HepG2 (cell line): Measurements from ENCODE around the gene TXNDC9. TPM values are rescaled to one million over a fixed set of nuclear protein-coding genes. Genes with fewer than 3 reads are reported as not detected.

ENCODE experiments used
- BCL3 ChIP-seq: sonication (generic); formaldehyde crosslinking; IDR thresholded peaks from 2 replicates; pipeline ENCODE4 v1.5.1; 2020; ENCODE audit warnings: mild to moderate bottlenecking, missing genetic modification reagents, moderate library complexity
- BRF2 ChIP-seq: sonication (generic); formaldehyde crosslinking; IDR thresholded peaks from 2 replicates; pipeline ENCODE4 v1.8.1; 2022; ENCODE audit warnings: mild to moderate bottlenecking, missing genetic modification reagents
- ESRRA ChIP-seq: sonication (generic); formaldehyde crosslinking; IDR thresholded peaks from 2 replicates; pipeline ENCODE4 v1.5.1; 2020; ENCODE audit warnings: mild to moderate bottlenecking, low read depth, missing genetic modification reagents
- GATAD2A ChIP-seq: IDR thresholded peaks from 2 replicates; pipeline ENCODE4 v1.6.1; 2016
- HOXA3 ChIP-seq: sonication (generic); formaldehyde crosslinking; IDR thresholded peaks from 2 replicates; pipeline ENCODE4 v1.5.0; 2020; ENCODE audit warnings: missing genetic modification reagents
- HOXA7 ChIP-seq: sonication (generic); formaldehyde crosslinking; IDR thresholded peaks from 2 replicates; pipeline ENCODE4 v1.8.1; 2022; ENCODE audit warnings: mild to moderate bottlenecking, missing genetic modification reagents, moderate library complexity
- IKZF5 ChIP-seq: IDR thresholded peaks from 2 replicates; pipeline ENCODE4 v1.6.1; 2018; ENCODE audit warnings: missing genetic modification reagents, mild to moderate bottlenecking, missing compliant biosample characterization
- IRF1 ChIP-seq: sonication (generic); formaldehyde crosslinking; IDR thresholded peaks from 2 replicates; pipeline ENCODE4 v1.4.0; 2020; ENCODE audit warnings: low read depth, mild to moderate bottlenecking, missing genetic modification reagents
- MED8 ChIP-seq: sonication (generic); formaldehyde crosslinking; IDR thresholded peaks from 2 replicates; pipeline ENCODE4 v1.8.1; 2023; ENCODE audit warnings: mild to moderate bottlenecking, missing genetic modification reagents; ENCODE audit not compliant: insufficient replicate concordance
- MNT ChIP-seq: fragments of 450-650 bp; IDR thresholded peaks from 2 replicates; pipeline ENCODE4 v1.6.1; 2016
- PHF8 ChIP-seq: sonication (generic); formaldehyde crosslinking; IDR thresholded peaks from 2 replicates; pipeline ENCODE4 v1.5.0; 2020; ENCODE audit warnings: missing genetic modification reagents
- SAP130 ChIP-seq: IDR thresholded peaks from 2 replicates; pipeline ENCODE4 v1.6.1; 2016; ENCODE audit warnings: low read depth
- SKI ChIP-seq: fragments of 450-650 bp; IDR thresholded peaks from one replicate; pipeline ENCODE4 v1.6.1; 2018; ENCODE audit warnings: mild to moderate bottlenecking; ENCODE audit not compliant: partially characterized antibody
- SUZ12 ChIP-seq: fragments of 150-350 bp; IDR thresholded peaks from 2 replicates; pipeline ENCODE4 v1.6.1; 2014; ENCODE audit warnings: low read depth, low read length
- TCF7L2 ChIP-seq: IDR thresholded peaks from 2 replicates; pipeline ENCODE4 v1.6.1; 2011; ENCODE audit warnings: mild to moderate bottlenecking, low read depth, low read length, moderate library complexity
- YEATS2 ChIP-seq: sonication (generic); formaldehyde crosslinking; IDR thresholded peaks from 2 replicates; pipeline ENCODE4 v1.4.0; 2020; ENCODE audit warnings: missing genetic modification reagents, borderline replicate concordance
- ZBTB20 ChIP-seq: sonication (generic); formaldehyde crosslinking; IDR thresholded peaks from 2 replicates; pipeline ENCODE4 v1.8.1; 2023; ENCODE audit warnings: missing genetic modification reagents, low read depth, mild to moderate bottlenecking, borderline replicate concordance
- ZFP36 ChIP-seq: fragments of 150-350 bp; IDR thresholded peaks from 2 replicates; pipeline ENCODE4 v1.6.1; 2018; ENCODE audit warnings: borderline replicate concordance, low read length, low read depth; ENCODE audit not compliant: partially characterized antibody
- ZFYVE20 ChIP-seq: sonication (generic); formaldehyde crosslinking; IDR thresholded peaks from 2 replicates; pipeline ENCODE4 v1.8.0; 2023; ENCODE audit warnings: low read depth, mild to moderate bottlenecking, moderate library complexity, missing genetic modification reagents, borderline replicate concordance
- ZNF17 ChIP-seq: sonication (generic); formaldehyde crosslinking; IDR thresholded peaks from 2 replicates; pipeline ENCODE4 v1.5.0; 2020; ENCODE audit warnings: mild to moderate bottlenecking, missing genetic modification reagents
- ZNF20 ChIP-seq: sonication (generic); formaldehyde crosslinking; IDR thresholded peaks from 2 replicates; pipeline ENCODE4 v1.4.0; 2020; ENCODE audit warnings: mild to moderate bottlenecking, moderate library complexity, missing genetic modification reagents
- ZNF282 ChIP-seq: fragments of 450-650 bp; IDR thresholded peaks from 2 replicates; pipeline ENCODE4 v1.6.1; 2018; ENCODE audit not compliant: partially characterized antibody
- ZNF354B ChIP-seq: sonication (generic); formaldehyde crosslinking; IDR thresholded peaks from 2 replicates; pipeline ENCODE4 v1.8.0; 2022; ENCODE audit warnings: mild to moderate bottlenecking, missing genetic modification reagents
- ZNF557 ChIP-seq: sonication (generic); formaldehyde crosslinking; IDR thresholded peaks from 2 replicates; pipeline ENCODE4 v1.4.0; 2020; ENCODE audit warnings: missing genetic modification reagents
- polyA plus RNA-seq, 8 experiments: library from polyadenylated mRNA; depleted of rRNA in 3 of 8; stranded (reverse) in 7 of 8; unstranded in 1 of 8; fragments of >200 nt; fragmentation: Illumina TruSeq in 4 of 8; extraction: Trizol in 4 of 8; gene quantifications; 2 replicates each; pipeline versions ENCODE4 v1.2.1 to v1.2.3, GENCODE V29; 2011 to 2016; ENCODE audit warnings: low read depth in 4 of 8, missing spikeins in 1 of 8, mixed read lengths in 1 of 8; ENCODE audit not compliant: insufficient read depth in 1 of 8
- total RNA-seq, 5 experiments: library from RNA; depleted of rRNA; stranded (reverse); fragments of >200 nt; fragmentation: Illumina TruSeq; extraction: Trizol; gene quantifications; 2 replicates each; pipeline ENCODE4 v1.2.3, GENCODE V29; 2016; ENCODE audit warnings: low read depth in 1 of 5

Gene TXNDC9
- total and polyA plus RNA-seq, 2 of the 13 experiments (the other 11 are each of a cell fraction or from before 2014, with no cell fraction given): 35.2 to 94.6 TPM

- TF ChIP-seq SKI (peak; percentile 66), GATAD2A (peak; percentile 90), ZNF17 (CRISPR knock-in tag) (peak; percentile 20; the same call in 1 of the 2 replicates), ZNF354B (peak; percentile 96), PHF8 (CRISPR knock-in tag) (peak; percentile 89), IKZF5 (CRISPR knock-in tag) (peak; percentile 85; the same call in 1 of the 2 replicates), ZFYVE20 (CRISPR knock-in tag) (no peak), ZNF282 (no peak), MNT (peak; percentile 65), ZFP36 (no peak), YEATS2 (CRISPR knock-in tag) (peak; percentile 98), BRF2 (CRISPR knock-in tag) (peak; percentile 87), MED8 (CRISPR knock-in tag) (peak; percentile 74), ESRRA (CRISPR knock-in tag) (0 out of 2 replicates have a peak, but pooled peaks have one; percentile 56), ZNF557 (CRISPR knock-in tag) (peak; percentile 45; the same call in 1 of the 2 replicates), SUZ12 (no peak), ZBTB20 (CRISPR knock-in tag) (peak; percentile 75), HOXA7 (no peak), TCF7L2 (no peak), SAP130 (CRISPR knock-in tag) (peak; percentile 96), HOXA3 (CRISPR knock-in tag) (peak; percentile 96), IRF1 (CRISPR knock-in tag) (peak; percentile 81; the same call in 1 of the 2 replicates), BCL3 (CRISPR knock-in tag) (peak; percentile 85; the same call in 1 of the 2 replicates), ZNF20 (CRISPR knock-in tag) (no peak)
Observed at GRCh38 chr2:99337113-99338028, 1.2 kb upstream of the TXNDC9 start, which contains the start of gene EIF5B (continued).
